Gastrocnemius medialis (tissue), 4 donors: Measurements from ENCODE around the gene DUSP2.

Experiments used
- POLR2A ChIP-seq, 2 donors: fragments of 450-650 bp; IDR thresholded peaks; one replicate each; pipeline ENCODE4 v1.6.1; 2017; ENCODE audit warnings: antibody characterized with exemption in 2 of 2, mild to moderate bottlenecking in 2 of 2, moderate library complexity in 2 of 2
- TF ChIP-seq, protein P1 (sequence below), 5 experiments: fragments of 450-650 bp in 3 of 5; fragments of 200-600 bp in 2 of 5; sonication (generic) in 2 of 5; IDR thresholded peaks in 4 of 5; conservative IDR thresholded peaks in 1 of 5; 1 replicate in 4 of 5; 2 replicates in 1 of 5; pipeline ENCODE4 v1.5.1; 2016 to 2019; ENCODE audit warnings: antibody characterized with exemption in 5 of 5, mild to moderate bottlenecking in 3 of 5, moderate library complexity in 3 of 5

DNA sequence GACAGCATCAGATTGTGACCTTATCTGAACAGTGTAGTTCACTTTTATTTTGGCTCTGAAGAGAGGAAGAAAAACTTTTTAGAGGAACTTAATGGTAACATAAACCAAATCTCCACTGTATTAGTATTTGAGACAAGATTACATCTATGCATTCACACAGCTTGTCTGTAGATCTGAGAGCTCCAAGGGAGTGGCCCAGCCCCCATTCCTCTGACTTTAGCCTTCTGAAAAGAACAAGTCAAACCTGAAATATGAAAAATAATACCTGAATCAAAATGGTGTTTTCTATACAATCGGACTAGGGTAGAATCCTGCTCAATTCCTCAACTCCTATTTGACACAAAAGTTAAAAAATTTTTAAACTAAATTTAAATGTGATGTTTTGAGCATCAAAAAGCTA is 40.3 kb upstream of the DUSP2 start:
- TF ChIP-seq, protein P1, sequence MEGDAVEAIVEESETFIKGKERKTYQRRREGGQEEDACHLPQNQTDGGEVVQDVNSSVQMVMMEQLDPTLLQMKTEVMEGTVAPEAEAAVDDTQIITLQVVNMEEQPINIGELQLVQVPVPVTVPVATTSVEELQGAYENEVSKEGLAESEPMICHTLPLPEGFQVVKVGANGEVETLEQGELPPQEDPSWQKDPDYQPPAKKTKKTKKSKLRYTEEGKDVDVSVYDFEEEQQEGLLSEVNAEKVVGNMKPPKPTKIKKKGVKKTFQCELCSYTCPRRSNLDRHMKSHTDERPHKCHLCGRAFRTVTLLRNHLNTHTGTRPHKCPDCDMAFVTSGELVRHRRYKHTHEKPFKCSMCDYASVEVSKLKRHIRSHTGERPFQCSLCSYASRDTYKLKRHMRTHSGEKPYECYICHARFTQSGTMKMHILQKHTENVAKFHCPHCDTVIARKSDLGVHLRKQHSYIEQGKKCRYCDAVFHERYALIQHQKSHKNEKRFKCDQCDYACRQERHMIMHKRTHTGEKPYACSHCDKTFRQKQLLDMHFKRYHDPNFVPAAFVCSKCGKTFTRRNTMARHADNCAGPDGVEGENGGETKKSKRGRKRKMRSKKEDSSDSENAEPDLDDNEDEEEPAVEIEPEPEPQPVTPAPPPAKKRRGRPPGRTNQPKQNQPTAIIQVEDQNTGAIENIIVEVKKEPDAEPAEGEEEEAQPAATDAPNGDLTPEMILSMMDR (IDR thresholded peaks at IDR 0.05 in 4 of 5, conservative IDR thresholded peaks at IDR 0.05 in 1 of 5), result no peak
- TF ChIP-seq POLR2A (IDR thresholded peaks at IDR 0.05), result no peak
